Stomach (tissue), 4 donors: ENCODE results near the gene MVP.

Experiments used
- CTCF ChIP-seq, 7 experiments: fragments of 450-650 bp in 4 of 7; fragments of 200-600 bp in 3 of 7; sonication (generic) in 3 of 7; IDR thresholded peaks; one replicate each; pipeline ENCODE4 v1.5.1; 2016 to 2019; ENCODE audit warnings: antibody characterized with exemption in 7 of 7, control low read depth in 2 of 7, mild to moderate bottlenecking in 1 of 7
- EP300 ChIP-seq: sonication (generic); formaldehyde crosslinking; IDR thresholded peaks from one replicate; pipeline ENCODE4 v1.6.1; 2017; ENCODE audit warnings: antibody characterized with exemption
- POLR2A ChIP-seq, 4 donors: fragments of 450-650 bp; IDR thresholded peaks; one replicate each; pipeline ENCODE4 v1.6.1; 2016; ENCODE audit warnings: antibody characterized with exemption in 4 of 4, control low read depth in 2 of 4, mild to moderate bottlenecking in 1 of 4, moderate library complexity in 1 of 4

GRCh38 chr16:29873319-29873718 is 53.1 kb downstream of the MVP start:
- TF ChIP-seq CTCF (IDR thresholded peaks at IDR 0.05) (no peak), POLR2A (IDR thresholded peaks at IDR 0.05) (no peak), EP300 (no peak)
